MCF 10A (cell line): ENCODE data around the gene DCP1A. TPM values are rescaled to one million over a fixed set of nuclear protein-coding genes. Genes with fewer than 3 reads are reported as not detected.

ENCODE experiments used
- BruUV-seq: library from RNA; stranded (reverse); fragments of 400-500 nt; replicated peaks from 2 replicates; lab custom pipeline; 2021; lab: Mats Ljungman, UMichigan
- CTCF ChIA-PET: fragments of 300-600 bp; sonication (Branson Sonifier 250); formaldehyde crosslinking; extraction: SDS; loops from one replicate; lab custom pipeline; 2021; ENCODE audit warnings: antibody characterized with exemption, inconsistent platforms; lab: Yijun Ruan, JAX
- POLR2A ChIA-PET: fragments of 300-600, 350-650 bp; sonication (Branson Sonifier 250); formaldehyde crosslinking; extraction: SDS; loops from one replicate; lab custom pipeline; 2020; ENCODE audit warnings: antibody characterized with exemption, inconsistent platforms; lab: Yijun Ruan, JAX
- DNase-seq: peaks from one replicate; pipeline ENCODE4 v3.0.0-alpha.2; 2018; ENCODE audit not compliant: unreplicated experiment
- H3K27ac Mint-ChIP-seq: one replicate; pipeline ENCODE4 v1.8.0; 2022; ENCODE audit warnings: mild to moderate bottlenecking, low read depth, mixed read lengths; ENCODE audit not compliant: unreplicated experiment
- H3K27me3 Mint-ChIP-seq: one replicate; pipeline ENCODE4 v1.8.0; 2022; ENCODE audit warnings: mixed read lengths; ENCODE audit not compliant: insufficient read depth, unreplicated experiment
- H3K36me3 Mint-ChIP-seq: one replicate; pipeline ENCODE4 v1.8.0; 2022; ENCODE audit warnings: mild to moderate bottlenecking, moderate library complexity, mixed read lengths; ENCODE audit not compliant: insufficient read depth, unreplicated experiment
- H3K4me1 Mint-ChIP-seq: one replicate; pipeline ENCODE4 v1.8.0; 2022; ENCODE audit warnings: mixed read lengths; ENCODE audit not compliant: insufficient read depth, unreplicated experiment
- H3K4me3 Mint-ChIP-seq: one replicate; pipeline ENCODE4 v1.8.0; 2022; ENCODE audit warnings: mild to moderate bottlenecking, moderate library complexity, mixed read lengths; ENCODE audit not compliant: unreplicated experiment
- H3K9me3 Mint-ChIP-seq: one replicate; pipeline ENCODE4 v1.8.0; 2022; ENCODE audit warnings: mixed read lengths; ENCODE audit not compliant: unreplicated experiment
- CTCF ChIP-seq: fragments of 200-600 bp; IDR thresholded peaks from one replicate; pipeline ENCODE4 v1.8.0; 2022; ENCODE audit warnings: antibody characterized with exemption, mild to moderate bottlenecking; ENCODE audit not compliant: unreplicated experiment
- intact Hi-C: fragments of 100-400 bp; cut with micrococcal nuclease; formaldehyde crosslinking; loops from 2 replicates; pipeline ENCODE4 v1.14.1; 2022
- total RNA-seq: library from RNA; stranded (reverse); gene quantifications from 2 replicates; pipeline ENCODE4 v1.2.3, GENCODE V29; 2022

DCP1A gene
- total RNA-seq, 1 experiment from 2014 or later: 22.1 TPM

GRCh38 chr3:53243165-53243564 lies 104.2 kb downstream of the DCP1A start:
- CTCF ChIA-PET: interaction anchor here (0.6 to 1.2 kb wide), 4 partner anchors 11 to 47 kb away, joined by 3 to 4 read pairs (median 4); no protein-coding TSS in a partner anchor
- Mint-ChIP-seq H3K36me3 (peaks cover 57% of the 10 kb centered on the region), H3K27me3 (no peaks in the 10 kb centered on the region), H3K4me3 (no peak overlapping the region), H3K4me1 (peaks cover 29% of the 10 kb centered on the region), H3K27ac (no peak overlapping the region), H3K9me3 (no peaks in the 10 kb centered on the region)
- POLR2A ChIA-PET: interaction anchor here (1.3 kb wide), 1 partner anchor 11 kb away, joined by 4 read pairs; no protein-coding TSS in a partner anchor
- no peak for TF ChIP-seq CTCF
- peak; percentile 67 for DNase-seq
- no TSS peak for BruUV-seq
- intact Hi-C loops: no loop called here

DNA sequence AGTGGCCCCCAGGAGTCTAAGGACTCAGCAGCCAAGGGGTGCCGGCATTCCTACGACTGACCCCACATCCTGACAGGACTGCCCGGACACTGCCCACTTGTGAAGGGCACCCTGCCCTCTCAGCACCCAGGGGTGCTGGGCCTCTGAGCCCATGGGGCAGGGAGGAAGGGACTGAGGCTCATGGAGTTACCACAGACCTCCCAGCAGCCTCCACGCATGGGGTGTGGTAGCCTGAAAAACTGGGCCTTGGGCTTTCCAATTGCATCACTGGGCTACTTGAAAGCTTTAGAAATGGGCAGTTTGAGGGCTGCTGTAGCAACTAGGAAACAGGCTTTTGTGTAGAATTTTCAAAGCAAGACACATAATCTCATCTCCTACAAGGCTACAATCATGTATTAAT lies 104.7 kb downstream of the DCP1A start:
- peaks cover 57% of the 10 kb centered on the region for H3K36me3 Mint-ChIP-seq
- no peak for TF ChIP-seq CTCF
- ChIA-PET POLR2A (interaction anchor here (1.3 kb wide), 1 partner anchor 12 kb away, joined by 4 read pairs; no protein-coding TSS in a partner anchor), CTCF (interaction anchor here (0.6 kb wide), 1 partner anchor 57 kb away, joined by 3 read pairs; no protein-coding TSS in a partner anchor)
- no peaks in the 10 kb centered on the region for H3K9me3 Mint-ChIP-seq
- H3K27ac Mint-ChIP-seq: peak overlapping the region; percentile 67
- peaks cover 27% of the 10 kb centered on the region for H3K4me1 Mint-ChIP-seq
- intact Hi-C loops: no loop called here
- H3K4me3 Mint-ChIP-seq: no peak overlapping the region
- DNase-seq: peak; percentile 32
- no peaks in the 10 kb centered on the region for H3K27me3 Mint-ChIP-seq
- BruUV-seq: no TSS peak

GRCh38 chr3:53242155-53242554 lies 105.2 kb downstream of the DCP1A start:
- H3K36me3 Mint-ChIP-seq: peaks cover 56% of the 10 kb centered on the region
- POLR2A ChIA-PET: no interaction called here

More at GRCh38 chr3:53242155-53242554, 105.2 kb downstream of the DCP1A start:
- no TSS peak for BruUV-seq
- CTCF ChIA-PET: interaction anchor here (0.6 kb wide), 1 partner anchor 58 kb away, joined by 3 read pairs; no protein-coding TSS in a partner anchor
- Mint-ChIP-seq H3K27ac (peak overlapping the region; percentile 67), H3K27me3 (no peaks in the 10 kb centered on the region), H3K4me1 (peaks cover 26% of the 10 kb centered on the region), H3K4me3 (no peak overlapping the region), H3K9me3 (no peaks in the 10 kb centered on the region)
- intact Hi-C loops: no loop called here
- DNase-seq: no peak
- TF ChIP-seq CTCF: no peak
